Activated T-helper 9 cell treated with anti-CD3 and anti-CD28 coated beads, Interleukin-2, amount 50 U/mL, for 16 hours (primary cell): ENCODE measurements around the gene ERC2.

Source experiments
- DNase-seq: peaks from one replicate; pipeline ENCODE4 v3.0.0-alpha.2; 2020; ENCODE audit warnings: low read depth

The ERC2 gene

DNA sequence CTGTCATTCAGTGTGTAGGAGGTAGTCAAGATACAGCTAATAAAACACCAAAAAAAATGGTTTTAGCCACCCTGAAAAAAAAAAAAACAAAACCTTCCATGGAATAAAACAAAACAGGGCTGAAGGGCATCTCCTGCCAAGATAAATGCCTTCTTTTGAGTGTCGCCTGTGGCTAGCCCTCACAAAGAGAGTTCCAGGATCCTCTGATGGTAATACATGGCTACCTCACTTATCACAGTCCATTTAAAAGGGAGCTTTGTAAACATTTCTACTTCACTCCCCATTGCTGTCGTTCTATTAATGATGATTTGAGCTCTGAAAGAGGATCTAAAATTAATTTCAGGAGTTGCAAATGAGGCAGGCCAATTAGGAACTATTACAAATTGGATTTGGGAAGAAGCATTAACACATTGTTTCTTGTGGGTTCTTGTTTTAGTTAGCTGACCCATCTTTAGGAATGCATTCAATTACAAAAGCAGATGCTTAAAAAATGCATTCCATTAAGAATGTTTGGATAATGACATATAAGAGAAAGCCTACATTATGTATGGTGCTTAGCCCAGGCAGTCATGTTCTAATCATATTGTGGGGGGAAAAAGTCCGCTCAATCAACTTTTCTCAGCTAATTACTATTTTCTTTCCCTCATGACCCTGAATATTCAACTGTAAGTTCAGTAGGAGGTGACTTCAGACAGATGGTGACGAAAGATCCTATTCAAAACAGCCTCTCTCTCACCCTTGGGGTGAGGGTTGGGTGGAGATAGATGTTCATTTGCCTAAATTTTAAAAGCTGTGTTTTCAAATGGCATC, 726.0 kb downstream of the ERC2 start:
- no peak for DNase-seq

DNA sequence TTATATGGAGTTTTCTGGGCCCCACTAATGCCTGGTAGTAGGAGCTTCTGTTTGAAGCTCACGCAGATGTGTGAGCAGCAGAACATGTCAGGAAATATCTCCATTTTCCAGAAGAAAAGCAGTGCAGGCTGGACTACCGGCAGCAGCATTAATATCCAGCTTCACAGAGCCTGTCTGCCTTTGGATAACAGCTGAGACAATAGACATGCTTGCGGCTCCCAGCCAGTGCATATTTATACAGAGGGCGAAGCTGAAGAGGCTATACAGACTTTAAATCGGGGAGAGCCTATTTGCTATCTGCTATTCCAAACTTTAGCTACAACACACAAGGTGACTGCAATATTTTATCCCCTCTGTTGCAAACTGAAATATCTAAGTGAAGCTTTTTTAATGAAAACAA, 731.1 kb downstream of the ERC2 start:
- DNase-seq = no peak

DNA sequence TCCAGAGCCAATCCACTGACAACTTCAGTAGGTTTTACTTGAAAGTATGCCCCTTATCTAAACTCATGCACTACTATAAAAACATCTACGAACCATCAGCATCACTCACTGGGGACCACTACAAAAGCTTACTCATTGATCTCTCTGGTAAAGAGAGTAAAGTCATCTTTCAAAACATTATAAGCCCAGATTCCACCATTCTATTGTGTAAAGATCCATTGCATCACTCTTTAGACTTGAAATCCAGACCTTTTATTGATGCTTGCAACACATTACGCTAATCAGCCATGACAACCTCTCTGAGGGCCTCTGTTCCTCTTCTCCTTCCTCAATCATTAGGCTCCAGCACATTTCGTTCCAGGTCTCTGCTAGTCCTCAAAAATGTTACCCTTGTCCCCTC, 732.3 kb downstream of the ERC2 start:
- no peak for DNase-seq

DNA sequence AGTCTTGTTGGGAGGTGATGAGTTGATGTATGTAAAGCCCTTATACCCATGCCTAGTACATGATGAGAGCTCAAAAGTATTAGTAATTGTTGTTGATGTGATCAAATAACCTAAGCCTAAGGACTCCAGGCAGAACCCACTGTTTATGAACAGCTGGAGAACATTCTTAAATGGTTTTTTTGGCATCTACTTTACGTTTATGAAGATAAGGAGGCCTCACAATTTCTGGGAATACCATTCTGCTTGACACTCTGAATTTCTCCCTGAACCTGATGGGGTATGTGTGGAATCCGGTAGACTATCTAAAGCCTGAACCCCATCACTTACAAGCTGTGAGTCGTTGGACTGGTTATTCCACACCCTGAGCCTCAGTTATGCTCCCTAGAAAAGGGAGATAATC, 736.5 kb downstream of the ERC2 start:
- DNase-seq = no peak

DNA sequence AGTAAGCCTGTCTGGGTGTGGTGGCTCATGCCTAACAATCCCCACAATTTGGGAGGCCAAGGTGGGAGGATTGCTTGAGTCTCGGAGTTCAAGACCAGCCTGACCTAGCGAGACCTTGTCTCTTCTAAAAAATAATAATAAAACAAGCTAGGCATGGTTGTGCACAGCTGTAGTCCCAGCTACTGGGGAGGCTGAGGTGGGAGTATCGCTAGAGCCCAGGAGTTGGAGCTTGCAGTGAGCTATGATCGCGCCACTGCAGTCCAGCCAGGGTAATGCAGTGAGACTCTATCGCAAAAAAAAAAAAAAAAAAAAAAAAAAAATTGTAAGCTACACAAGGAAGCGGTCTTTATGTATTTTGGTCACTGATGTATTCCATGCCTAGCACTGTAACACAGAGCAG, 738.7 kb downstream of the ERC2 start:
- no peak for DNase-seq

DNA sequence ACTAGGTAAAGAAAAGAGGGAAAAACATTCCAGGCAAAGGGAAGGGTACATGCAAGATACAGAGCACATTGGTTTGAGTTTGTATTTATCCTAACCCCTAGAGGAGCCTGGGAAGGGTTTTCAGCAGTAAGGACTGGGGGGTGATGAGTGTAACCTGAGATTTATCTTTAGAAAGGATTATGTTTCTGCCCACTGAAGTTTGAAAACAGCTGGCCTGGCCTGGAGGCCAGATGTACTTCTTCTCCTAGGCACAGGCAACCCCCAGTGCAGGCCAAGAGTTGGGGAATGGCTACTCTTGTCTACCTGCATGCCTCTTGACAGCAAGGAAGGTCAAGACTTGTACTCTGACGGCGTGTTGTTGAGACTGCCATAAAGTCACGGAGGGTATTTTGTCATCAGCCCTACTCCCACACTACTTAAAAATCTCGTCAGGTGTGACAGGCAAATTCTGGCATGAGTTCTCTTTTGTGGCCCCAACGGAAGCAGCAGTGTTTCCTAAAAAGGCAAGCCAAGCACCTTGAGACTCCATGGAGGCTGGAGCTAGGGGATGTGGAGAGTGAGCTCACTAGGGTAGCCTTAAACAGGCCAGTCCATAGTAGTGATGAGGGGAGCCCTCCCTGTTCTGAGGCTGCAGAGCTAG, 739.7 kb downstream of the ERC2 start:
- no peak for DNase-seq

DNA sequence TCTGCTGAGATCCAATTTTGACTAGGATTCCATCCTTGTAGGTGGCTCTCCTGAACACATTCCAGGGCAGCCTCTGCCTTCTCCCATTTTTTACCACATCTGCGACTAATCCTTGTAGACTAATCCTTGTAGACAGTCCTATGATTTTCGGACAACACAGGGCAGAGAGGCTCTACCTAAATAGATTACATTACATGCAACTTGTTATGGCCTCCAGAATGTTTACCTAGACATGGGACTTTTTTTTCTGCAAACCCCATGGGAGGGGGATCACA, 741.8 kb downstream of the ERC2 start:
- DNase-seq = no peak

DNA sequence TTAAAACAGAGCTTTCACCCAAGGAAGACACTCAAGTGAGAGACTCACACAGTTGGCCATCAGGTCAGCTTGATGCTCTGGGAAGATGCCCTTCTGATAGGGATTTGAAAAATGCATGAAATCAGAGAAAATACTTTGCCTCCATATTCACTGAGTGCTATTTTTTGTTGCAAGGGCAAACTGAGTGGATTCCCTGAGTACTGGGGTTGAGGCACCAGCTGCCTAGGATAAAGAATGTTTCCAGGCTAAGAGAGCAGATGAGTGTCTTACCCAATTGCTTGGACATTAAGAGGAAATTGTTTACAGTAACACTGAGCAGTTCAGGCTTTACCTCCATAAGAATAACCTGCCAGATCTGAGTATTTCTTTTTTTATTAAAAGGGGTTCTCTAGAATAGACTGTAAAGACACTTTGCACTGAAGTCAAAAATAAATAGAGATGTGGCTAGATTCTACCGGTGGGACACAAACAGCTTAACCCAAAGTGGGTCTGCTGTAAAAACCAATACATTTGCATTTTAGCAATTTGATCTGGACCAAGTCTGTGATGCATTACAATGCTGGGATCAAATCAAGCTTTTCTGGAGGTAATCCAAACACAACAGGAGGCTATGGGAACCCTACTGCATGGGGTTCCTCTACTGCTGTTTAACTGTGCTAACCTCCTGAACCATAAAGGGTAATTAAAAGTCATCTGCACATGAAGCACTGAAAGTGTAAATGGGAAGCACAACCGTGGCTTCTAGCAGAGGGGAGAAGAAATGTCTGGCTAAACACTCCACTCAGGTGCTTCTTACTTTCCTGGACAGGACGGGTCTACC, 742.4 kb downstream of the ERC2 start:
- no peak for DNase-seq

DNA sequence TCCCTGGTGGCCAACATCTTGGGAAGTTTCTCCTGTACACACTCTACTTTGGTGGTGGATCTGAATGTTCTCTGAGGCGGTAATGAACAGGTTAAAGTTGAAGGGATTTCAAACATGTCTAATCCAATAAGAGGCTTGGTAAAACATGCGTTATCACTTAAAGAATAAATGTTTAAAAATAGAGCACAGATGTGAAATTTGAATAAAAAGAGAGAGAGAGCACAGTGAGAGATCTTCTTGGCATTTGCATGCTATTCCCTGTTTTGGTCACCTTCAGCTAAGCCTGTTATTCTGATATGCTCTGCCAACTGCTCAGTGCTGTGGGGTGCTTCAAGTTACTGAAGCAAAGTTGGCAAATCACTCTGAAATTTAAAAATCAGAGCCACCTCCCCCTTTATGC, 743.4 kb downstream of the ERC2 start:
- DNase-seq = no peak

DNA sequence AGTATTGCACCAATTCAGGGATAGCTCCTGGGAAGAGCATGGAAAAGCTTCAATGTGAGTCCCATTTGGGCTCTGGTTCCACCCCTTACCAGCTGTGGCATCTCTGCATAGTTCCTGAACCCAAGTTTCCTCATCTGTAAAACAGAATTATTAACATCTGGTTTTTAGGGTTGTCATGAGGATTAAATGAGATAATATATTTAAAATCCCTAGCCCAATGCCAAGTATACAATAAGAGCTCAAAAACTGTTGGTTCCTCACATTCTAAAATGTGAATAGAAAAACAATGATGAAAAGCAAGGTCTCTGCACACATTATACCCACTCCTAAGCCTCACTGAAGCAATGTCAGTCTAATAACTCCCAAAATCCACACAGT, 743.9 kb downstream of the ERC2 start:
- DNase-seq = no peak

DNA sequence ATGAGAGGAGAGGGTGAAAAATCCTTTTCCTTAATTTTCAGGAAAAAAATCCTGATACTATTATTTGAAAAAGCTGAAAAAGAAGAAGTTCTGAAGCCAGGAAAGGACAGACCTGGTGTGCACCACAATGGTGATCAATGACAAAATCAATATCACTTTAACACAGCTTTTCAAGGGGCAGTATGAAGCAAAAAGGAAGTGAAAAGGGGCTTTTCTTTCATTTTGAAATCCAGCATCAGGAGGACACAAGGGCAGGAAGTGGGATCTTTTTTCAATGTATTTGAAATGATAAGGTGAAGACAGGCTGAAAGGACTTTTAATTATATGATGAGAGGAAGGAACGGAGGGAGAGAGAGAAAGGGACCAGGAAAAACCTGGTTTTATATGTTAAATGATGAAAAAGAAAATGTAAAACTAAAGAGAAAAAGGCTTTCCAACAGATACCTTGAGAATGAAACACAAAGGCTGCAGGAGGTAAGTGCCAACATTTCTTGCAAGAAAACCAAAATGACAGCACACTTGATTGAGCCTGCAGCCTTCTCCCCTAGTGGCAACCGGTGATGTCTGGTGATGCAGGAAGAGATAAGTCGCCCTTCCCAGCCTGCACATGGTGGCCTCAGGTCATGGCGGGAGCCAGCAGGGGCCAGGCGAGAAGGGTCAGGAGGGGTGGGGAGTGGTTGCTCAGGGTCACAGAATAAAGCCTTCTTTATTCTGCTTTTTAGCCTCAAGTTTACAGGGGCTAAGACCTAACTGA, 744.4 kb downstream of the ERC2 start:
- DNase-seq = no peak

DNA sequence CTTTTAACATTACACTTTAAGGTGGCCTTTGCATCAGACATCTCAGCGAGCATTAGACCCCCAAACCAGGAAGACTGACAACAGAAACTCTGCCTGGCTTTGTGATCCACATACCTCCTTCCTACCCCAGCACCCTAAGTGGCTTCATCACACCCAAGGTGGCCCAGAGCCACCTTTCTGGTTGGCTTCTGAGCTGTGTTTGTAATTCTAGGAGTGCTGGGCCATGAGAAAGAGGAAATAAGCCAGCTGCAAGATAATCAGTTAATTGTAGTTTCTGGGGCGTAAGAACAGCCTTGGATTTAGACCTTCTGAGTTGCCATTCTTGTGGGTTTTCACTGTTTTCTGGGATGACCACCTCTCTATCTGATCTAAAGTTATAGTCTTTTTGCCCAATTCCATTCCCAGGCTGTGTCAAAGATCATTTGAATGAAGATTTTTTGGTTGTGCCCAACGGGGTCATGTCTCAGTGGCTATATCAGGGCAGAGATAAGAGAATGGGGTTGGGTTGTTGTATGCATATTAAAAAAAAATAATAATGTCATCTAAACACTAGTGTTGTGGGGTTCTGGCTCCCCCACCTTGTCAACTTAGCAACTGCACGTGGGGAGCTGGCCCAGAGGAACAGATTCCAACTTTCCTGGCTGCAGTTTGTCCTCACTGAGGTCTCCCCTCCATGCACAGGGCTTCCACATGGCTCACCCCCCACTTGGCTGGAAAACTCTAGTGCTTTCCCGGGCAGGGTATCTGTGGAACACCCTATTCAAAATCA, 746.4 kb downstream of the ERC2 start:
- no peak for DNase-seq

DNA sequence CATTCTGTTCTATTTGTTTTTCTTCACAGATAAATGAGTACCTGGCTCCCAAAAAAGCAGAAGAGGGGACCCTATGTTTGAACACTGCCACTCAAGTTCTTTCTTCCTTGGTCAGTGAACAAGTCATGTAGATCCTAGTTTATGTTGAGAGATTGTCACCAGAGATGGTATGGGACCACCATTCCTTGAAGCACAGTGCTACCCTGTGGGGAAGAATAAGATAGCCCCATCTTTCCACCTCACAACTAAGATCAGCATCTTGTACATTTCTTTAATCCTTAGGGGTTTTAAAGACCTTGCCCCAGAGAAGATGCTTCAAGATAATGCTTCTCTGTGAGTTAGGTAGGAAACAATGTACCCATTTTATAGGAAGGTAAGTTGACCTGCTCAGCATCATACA, 747.7 kb downstream of the ERC2 start:
- DNase-seq = no peak

DNA sequence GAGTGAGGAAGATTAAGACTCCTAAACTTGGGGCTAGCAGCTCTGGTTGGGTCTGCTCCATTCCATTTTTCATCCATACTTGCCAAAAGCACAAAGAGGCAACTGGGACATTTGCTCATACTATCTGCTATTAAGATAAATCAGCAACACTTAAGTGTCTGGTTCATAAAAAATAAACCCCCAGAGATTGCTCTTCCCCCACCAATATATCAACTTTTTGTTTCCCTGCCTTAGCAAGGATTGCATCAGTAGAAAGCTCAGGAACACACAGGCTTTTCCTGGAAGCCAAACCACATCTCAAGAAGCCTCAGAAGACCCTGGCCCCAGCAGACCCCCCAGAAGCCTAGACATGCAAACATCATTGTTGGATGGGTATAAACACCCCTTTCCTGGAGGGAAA, 748.8 kb downstream of the ERC2 start:
- DNase-seq = no peak

DNA sequence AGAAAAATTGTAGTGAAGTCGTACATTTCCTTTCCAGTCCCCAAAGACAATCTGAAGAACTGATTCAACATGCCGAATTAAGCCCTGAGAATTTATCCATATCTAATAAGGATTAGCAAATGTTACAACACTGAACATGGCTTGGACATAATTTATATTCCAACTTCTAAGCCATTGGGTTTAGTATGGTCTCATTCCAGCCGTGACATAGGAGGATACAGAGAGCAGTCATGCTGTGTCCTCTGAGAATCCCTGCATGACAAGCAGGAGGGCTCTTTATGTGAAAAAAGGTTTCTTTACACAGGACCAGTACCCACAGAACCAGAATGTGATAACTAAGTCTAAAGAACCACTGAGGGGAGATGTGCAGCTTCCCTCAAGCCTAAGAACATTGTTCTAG, 749.3 kb downstream of the ERC2 start:
- no peak for DNase-seq

DNA sequence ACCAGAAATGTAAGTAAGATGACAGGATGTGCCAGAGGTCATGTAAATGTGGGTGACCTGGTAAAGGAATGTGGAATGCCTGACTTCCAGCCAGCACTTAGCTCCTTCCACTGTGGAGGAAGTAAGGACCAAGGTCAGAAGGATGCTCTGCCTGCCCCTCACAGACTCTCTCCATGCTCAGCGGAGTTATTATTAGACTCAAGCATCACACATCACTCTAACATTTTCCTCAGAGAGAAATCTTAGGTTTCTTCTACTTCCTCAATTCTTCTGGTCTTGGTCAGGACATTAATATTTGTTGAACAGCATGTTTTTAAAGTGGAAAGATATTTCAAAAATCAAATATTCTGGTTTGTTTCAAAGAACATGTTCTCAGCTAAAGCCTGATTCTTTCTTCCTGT, 749.7 kb downstream of the ERC2 start:
- no peak for DNase-seq

DNA sequence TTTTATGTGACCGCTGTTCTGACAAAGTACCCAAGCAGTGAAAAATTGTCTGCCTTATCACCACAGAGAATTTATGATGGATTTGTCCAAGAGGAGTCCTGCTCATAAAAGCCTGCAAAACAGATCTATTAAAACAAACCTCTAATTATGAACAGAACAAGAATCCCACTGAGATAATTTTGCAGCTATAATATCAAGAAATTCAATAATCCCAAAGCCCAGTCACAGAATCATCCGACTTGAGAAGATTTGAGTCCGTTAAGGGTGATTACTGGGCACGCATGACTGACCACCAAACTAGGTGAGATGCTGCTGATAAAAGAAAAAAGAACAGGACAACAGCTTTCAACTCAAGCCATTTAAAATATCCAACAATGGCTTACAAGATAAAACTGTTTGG, 750.2 kb downstream of the ERC2 start:
- no peak for DNase-seq

DNA sequence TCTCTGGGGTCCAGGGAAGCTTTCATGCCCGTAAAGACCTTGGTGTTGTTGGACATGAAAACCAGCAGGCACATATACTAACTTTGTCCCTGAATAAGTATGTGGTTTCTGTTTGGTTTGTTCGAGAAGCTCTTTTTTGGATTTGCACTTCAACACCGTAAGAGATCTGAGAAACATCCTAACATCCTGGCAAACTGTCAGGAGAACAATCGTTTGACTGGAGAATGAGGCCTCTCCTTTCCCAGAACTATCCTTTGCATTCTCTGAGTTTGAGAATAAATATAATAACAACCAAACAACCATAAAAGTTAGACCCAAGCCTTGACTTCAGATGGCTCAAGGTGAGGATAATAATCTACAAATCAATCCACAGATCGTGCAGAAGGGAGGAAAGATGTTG, 750.8 kb downstream of the ERC2 start:
- no peak for DNase-seq

DNA sequence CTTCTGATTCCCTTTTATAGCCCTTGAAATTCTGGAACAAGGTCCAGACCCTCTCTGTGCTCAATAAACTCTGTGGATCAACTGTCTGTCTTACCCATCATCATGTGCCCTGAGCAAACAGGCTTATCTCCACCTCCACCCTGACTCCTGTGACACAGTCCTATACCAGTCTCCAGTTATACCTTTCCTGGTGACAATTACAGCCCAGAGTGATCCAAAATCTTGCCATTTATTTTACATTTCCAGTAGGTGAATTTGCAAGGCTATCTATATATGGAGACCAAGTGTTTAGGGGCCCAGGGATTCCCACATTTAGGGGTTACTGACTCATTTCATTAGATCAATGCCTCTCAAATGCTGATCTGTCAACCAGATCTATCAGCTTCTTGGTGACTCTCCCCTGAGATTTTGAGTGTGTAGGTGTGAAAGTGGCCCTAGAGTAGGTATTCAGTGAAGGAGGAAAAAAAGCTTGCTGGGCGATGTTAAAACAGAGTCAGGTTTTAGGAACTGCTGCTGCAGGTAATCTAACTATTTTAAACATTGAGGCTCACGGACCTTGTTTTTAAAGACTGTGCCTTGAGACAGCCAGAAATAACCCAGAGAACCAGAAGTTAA, 751.5 kb downstream of the ERC2 start:
- no peak for DNase-seq

DNA sequence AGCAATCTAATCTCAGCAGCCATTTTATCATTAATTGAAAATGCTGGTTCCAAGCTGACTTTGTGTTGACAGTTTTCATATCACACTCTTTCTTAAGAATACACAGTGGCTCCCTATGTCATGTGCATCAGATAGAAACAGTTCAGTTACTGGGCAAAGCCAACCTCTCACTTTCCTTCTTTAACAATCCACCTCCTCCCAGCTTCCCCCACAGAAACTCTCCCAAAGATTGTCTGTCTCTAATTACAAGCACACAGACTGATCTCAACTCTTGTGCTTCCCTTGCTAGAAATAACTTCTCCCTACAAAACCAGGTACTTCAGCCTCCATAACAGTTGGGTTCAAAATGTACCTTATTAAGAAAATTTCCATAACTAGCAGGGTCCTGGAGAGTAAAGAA, 752.2 kb downstream of the ERC2 start:
- DNase-seq = no peak

DNA sequence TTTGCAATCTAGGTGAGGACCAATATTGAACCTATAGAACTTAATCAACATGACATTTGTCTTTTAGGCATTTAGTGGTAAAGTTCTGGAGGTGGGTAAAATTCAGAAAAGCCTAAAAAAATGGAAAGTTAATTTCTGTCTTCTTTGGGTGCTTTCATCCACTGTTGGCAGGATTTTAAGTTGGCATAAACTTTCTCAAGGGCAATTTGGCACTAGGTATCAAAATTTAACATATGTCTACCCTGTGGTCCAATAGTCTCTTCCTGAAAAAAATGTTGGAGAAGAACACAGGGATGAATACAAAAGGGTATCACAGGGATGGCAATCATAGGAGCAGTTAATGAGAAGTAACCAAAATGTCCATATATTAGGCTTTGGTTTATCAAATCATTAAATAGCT, 754.2 kb downstream of the ERC2 start:
- DNase-seq = no peak

DNA sequence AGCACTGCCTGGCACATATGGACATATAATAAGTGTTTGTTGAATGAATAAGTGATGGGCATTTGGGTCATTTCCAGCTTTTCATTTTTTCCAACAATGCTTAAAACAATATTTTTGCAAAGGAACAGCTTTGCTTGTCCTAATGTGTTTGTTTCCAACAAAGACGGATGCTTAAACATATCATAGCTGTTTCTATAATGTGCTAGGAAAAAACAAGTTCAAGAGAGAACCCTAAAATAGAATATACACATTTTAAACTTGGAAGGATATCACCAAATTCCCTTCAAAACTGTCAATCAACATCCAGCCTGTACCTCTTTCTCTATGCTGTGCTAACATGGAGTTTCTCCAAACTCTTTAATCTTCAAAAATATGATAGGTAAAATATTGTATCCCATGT, 756.6 kb downstream of the ERC2 start:
- no peak for DNase-seq
